ENCODE results near the gene TMEM107.

GRCh38 chr17:8149419-8150193, 26.6 kb downstream of the TMEM107 start:
- TF ChIP-seq CTCF (IDR thresholded peaks at IDR 0.05) (no peak), ZFX (IDR thresholded peaks at IDR 0.05; ENCODE audit: borderline replicate concordance) (no peak)

Measured in 22Rv1 (cell line).